ENCODE data around the gene ATP1B4.
"Not testable (repeated sequence)": the region's sequence is repeated elsewhere in the genome, so short reads cannot be mapped to it uniquely, and the experiment has no call there.

The ATP1B4 gene

DNA sequence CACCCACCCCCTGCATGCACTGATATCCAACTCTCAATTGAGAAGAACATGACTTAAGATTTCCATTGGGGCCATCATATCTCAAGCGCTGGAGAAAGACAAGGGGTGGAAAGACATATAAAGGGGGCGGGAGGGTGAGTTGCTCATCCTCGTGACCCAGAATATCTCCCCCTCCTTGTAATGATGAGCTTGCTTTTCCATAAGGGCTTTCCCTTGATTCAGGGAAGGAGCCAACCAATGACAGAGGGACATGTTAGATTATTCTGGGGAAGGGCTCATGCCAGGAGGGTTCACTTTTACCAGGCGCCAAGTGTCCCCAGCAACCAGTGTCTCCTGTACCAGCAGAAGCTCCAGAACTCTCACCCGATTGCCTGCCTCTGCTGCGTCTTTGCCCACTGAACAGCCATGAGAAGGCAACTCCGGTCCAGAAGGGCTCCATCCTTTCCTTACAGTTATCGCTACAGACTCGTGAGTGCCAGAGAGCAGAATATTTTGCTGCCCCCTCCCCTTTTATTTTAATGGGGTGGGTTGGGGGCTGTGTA lies at the start of gene ATP1B4:
Gene ATP1B4 (plus strand): TSS at position 326 of the 542 bp plus-strand sequence. CDS start 80 bp downstream, at position 406.
- in situ Hi-C loops (cut with HindIII; ENCODE audit: low pct_ligation_motif_present, low pct_unique_long_range_greater_than_20kb, low sequenced_read_pairs), result no loop called here
- DNase-seq, result no peak

DNA sequence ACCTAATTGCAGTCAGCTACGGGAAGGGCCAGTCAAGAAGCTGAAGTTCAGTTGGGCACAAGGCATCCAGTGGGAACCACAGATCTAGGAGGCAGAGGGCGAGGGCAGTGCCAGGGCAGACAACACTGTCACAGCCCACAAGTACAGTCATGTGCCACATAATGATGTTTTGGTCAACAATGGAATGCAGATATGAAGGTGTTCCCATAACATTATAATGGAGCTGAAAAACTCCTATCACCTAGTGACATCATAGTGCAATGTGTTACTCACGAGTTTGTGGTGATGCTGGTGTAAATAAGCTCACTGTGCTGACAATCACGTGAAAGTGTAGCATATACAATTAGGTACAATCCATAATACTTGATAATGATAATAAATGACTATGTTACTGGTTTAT lies 46.1 kb upstream of the ATP1B4 start:
- no peak for DNase-seq
- in situ Hi-C loops (cut with HindIII; ENCODE audit: low pct_ligation_motif_present, low pct_unique_long_range_greater_than_20kb, low sequenced_read_pairs), result no loop called here

DNA sequence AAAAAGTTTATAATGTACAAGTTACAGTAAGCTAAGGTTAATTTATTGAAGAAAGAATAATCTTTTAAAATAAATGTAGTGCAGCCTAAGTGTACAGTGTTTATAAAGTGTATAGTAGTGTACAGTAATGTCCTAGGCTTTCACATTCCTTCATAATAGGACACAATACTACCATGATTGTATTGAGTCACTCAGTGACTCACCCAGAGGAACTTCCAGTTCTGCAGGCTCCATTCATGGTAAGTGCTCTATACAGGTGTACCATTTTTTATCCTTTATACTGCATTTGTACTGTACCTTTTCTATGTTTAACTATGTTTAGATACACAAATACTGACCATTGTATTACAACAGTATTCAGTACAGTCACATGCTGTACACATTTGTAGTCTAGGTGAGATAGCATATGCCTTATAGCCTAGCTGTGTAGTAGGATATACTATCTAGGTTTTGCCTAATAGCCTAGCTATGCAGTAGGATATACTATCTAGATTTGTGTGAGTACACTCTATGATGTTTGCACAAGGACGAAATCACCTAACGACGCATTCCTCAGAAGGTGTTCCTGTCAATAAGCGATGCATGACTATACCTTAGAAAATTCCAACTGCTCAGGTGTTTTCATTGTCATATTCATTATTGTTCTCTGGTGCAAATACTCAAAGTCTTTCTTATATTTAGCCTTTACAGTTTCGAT lies 45.2 kb upstream of the ATP1B4 start:
- in situ Hi-C loops (cut with HindIII; ENCODE audit: low pct_ligation_motif_present, low pct_unique_long_range_greater_than_20kb, low sequenced_read_pairs), result no loop called here
- DNase-seq, result peak; percentile 14

DNA sequence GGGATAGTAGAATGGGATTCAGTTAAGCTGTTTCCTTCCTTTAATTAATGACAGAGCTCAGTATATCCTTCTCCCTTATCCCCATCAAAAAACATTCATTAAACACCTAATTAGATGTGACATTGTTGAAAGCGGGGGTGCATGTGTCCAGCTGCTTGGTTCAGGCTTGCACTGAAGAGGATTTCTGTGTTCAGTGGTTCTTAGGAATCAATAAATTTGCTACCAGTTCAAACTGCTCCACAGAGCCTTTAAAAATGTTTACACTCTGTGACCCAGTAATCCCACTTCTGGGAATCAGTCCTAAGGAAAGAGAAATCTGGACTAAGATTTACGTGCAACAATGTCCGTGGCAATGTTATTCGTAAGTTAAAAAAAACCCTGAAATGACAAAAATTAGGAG lies 43.5 kb upstream of the ATP1B4 start:
- in situ Hi-C loops (cut with HindIII; ENCODE audit: low pct_ligation_motif_present, low pct_unique_long_range_greater_than_20kb, low sequenced_read_pairs), result no loop called here
- DNase-seq, result no peak

DNA sequence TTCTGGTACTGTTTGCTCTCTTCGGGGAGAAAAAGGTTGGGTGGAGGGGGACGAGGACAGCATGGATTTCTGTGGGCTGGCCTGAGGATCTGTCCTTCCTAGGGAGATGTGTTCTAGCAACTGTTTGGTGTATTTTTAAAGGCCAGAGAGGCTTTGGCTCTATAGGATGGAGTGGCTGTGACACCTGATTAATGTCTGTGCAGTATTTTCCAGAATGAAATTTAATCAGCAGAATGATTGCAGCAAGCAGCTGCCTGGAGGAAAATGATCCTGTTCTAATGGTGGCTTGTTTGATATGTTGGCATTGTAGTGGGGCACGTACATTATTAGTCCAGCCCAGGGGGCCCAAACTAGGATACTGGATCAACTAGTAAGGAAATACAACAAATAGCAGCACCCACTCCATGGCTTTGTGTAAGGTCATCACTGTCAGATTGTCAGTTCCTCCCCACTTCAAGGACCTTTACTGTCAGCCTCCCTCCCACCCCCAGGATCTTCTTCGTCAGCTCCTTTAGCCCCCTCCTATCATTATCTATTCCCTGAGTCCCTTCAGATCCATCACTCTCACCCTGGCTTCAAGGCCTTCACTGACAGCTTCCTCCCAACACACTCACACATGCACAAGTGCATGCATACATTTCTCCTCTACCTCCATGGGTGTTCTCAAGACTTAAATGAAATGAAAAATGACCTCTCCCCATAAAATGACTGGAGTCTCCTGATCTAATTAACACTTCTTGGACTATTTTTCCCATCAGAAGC lies 40.2 kb upstream of the ATP1B4 start:
- DNase-seq, result no peak
- in situ Hi-C loops (cut with HindIII; ENCODE audit: low pct_ligation_motif_present, low pct_unique_long_range_greater_than_20kb, low sequenced_read_pairs), result no loop called here

DNA sequence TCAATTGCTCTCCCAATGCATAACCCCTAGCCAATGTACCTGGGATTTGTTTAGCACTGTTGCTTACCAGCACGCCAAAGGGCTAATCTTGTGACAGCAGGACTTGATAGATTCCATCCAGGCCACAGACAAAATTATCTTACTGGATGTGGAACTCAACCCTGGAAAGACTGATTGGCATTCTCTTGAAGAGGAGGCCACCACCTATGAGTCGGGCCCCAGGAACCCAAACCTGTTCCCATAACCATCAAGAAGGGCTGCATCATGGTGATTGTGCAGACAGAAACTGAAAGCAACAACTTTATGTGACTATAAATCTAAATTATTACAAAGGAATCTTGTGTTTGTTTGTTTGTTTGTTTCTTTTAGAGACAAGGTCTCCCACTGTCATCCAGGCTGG lies 30.8 kb upstream of the ATP1B4 start:
- no peak for DNase-seq
- in situ Hi-C loops (cut with HindIII; ENCODE audit: low pct_ligation_motif_present, low pct_unique_long_range_greater_than_20kb, low sequenced_read_pairs), result no loop called here

DNA sequence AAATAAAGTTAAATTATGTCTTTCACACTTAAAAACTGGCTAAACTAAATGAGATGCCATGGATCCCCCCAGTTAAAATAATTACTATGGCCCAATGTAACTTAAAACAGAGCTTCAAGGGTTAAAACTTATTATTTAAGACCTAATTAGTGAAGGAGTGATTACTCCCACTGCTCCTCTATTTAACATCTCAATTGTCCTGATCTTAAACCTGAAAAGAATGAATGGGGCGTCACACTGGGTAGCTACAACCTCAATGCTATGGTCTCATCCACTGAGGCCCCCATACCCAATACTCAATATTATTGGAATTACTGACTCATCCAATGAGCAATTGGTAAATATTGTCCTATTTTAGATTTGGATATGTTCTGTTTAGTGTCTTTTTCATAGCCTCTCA lies 29.5 kb upstream of the ATP1B4 start:
- DNase-seq, result no peak
- in situ Hi-C loops (cut with HindIII; ENCODE audit: low pct_ligation_motif_present, low pct_unique_long_range_greater_than_20kb, low sequenced_read_pairs), result no loop called here

DNA sequence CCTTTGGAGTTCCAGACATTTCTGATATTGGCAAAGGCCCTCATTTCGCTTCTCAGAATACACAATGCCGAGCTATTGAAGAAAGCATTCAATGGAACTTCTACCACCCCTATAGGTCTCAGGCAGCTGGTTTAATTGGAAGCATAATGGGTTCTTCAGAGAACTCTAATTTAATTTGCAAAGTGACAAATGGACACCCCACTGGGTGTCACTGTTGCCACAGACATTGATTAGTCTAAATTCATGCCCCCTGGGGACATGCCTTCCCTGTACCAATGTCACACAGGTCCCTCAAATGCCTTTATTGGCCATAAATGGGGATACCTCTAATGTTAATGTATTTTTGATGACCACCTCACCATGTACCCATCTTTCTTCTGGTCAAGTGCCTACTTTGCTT lies 27.7 kb upstream of the ATP1B4 start:
- in situ Hi-C loops (cut with HindIII; ENCODE audit: low pct_ligation_motif_present, low pct_unique_long_range_greater_than_20kb, low sequenced_read_pairs), result no loop called here
- no peak for DNase-seq

DNA sequence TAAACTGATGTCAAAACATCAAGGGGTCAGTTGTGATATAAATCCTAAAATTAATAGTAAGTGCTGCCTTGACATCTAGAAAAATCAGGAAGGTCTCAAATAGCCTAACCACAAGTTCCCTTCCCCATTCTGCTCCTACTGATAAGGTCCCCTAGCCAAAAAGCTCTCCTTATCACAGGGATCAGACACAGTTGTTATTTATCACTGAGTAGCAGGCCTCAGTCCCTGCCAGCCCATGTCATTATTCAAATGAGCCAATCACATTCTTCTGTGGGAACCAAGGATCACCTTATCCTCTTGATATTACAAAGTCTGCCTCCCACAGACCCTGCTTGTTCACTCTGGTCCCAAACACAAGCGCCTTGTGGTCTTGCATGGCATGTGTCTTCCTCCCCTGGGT lies 27.3 kb upstream of the ATP1B4 start:
- DNase-seq, result no peak
- in situ Hi-C loops (cut with HindIII; ENCODE audit: low pct_ligation_motif_present, low pct_unique_long_range_greater_than_20kb, low sequenced_read_pairs), result no loop called here

DNA sequence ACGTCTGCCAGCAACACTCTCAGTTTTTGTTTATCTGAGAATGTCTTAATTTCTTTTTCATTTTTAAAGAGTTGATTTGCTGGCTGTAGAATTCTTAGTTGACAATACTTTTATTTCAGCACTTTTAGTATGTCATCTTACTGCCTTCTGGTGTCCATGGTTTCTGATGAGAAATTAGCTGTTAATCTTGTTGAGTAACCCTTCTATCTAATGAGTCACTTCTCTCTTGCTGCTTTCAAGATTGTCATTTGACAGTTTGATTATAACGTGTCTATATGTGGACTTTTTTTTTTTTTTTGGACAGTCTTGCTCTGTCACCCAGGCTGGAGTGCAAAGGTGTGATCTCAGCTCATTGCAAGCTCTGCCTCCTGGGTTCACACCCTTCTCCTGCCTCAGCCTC lies 26.6 kb upstream of the ATP1B4 start:
- in situ Hi-C loops (cut with HindIII; ENCODE audit: low pct_ligation_motif_present, low pct_unique_long_range_greater_than_20kb, low sequenced_read_pairs), result no loop called here
- no peak for DNase-seq

DNA sequence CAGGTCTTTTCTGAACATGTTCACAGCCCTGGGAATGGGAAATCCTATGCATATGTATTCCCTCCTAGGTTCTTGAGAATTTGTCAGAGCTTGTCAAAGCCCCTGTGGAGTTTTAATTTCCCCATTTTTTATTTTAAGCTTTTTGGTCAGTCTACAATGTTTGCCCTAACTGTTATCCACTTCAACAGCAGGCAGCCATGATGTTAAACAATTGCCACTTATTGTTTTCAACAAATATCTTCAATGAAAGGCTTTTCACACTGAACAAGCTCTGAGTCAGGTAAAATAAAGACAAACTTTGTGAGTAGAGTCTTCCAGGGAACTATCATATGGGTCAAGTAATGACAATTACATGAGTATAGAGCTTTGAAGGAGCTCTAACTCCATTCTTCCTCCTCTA lies 25.0 kb upstream of the ATP1B4 start:
- in situ Hi-C loops (cut with HindIII; ENCODE audit: low pct_ligation_motif_present, low pct_unique_long_range_greater_than_20kb, low sequenced_read_pairs), result no loop called here
- no peak for DNase-seq

DNA sequence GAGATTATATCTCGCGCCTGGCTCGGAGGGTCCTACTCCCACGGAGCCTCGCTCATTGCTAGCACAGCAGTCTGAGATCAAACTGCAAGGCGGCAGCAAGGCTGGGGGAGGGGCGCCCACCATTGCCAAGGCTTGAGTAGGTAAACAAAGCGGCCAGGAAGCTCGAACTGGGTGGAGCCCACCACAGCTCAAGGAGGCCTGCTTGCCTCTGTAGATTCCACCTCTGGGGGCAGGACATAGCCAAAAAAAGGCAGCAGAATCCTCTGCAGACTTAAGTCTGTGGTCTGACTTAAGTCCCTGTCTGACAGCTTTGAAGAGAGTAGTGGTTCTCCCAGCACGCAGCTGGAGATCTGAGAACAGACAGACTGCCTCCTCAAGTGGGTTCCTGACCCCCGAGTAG lies 17.3 kb upstream of the ATP1B4 start:
- in situ Hi-C loops (cut with HindIII; ENCODE audit: low pct_ligation_motif_present, low pct_unique_long_range_greater_than_20kb, low sequenced_read_pairs); DNase-seq: not testable (repeated sequence)

DNA sequence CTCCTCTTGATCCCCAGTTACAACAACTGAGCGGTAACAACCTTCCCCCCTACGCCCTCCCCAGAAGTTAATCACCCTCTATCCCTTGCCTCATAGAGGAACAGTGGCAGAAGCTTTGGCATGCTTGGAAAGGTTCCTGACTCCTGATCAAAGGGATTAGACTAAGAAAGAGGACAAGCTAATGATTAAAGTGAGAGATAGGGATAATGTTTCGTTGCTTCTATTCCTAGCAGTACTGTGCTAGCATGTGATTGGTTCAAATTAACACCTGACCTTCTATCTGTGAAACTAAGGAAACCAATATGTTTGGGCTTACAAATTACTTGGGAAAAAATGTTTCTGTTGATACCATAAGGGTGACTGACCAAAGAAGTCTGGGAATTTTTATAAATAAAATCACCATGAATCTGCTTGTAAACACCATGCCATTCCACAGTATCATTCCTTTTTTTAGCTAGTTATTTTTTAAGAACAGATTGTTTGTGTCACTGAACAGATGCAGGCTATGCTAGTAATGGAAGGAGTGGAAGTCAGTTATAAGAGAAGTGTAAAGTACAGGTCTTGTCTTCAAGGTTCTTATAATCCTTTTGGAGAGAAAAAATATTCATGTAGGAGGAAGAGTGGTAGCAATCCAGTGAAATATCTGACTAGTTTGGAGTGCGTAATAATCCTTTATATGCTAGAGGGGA lies 11.3 kb upstream of the ATP1B4 start:
- DNase-seq, result no peak
- in situ Hi-C loops (cut with HindIII; ENCODE audit: low pct_ligation_motif_present, low pct_unique_long_range_greater_than_20kb, low sequenced_read_pairs), result no loop called here

DNA sequence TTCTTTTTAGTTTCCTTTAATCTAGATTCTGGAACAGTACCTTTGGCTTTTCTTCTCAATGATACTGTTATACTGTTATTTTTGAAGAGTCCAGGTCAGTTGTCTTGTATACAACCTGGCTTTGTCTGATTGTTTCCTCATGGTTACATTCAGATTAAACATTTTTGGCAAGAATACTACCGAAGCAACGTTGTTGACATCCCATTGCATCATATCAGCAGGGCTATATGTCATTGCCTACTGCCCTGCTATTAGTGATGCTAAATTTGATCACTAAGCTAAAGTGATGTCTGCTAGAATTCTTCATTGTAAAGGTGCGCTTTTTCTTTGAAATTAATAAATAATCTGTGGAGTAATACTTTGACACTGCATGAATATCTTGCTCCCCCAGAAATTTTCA lies 5.8 kb upstream of the ATP1B4 start:
- DNase-seq, result no peak
- in situ Hi-C loops (cut with HindIII; ENCODE audit: low pct_ligation_motif_present, low pct_unique_long_range_greater_than_20kb, low sequenced_read_pairs), result no loop called here

DNA sequence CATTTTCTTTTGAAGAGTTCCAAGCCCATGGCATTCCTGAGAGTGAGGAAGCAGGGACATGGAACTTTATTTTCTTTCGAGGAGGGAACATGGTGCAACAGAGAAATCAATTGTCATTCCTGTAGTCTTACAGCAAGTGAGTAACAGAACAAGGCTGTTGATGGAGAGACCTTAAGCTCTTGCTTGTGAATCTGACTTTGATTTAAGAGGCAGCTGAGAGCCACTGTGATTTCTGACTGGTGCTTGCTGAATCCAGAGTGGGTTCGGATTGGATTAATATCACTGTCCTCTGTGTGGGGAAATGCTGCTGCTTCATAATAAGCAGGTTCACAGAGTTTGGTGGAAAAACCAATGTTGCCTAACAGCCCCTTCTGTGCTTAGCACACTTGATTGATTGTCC lies 4.7 kb upstream of the ATP1B4 start:
- in situ Hi-C loops (cut with HindIII; ENCODE audit: low pct_ligation_motif_present, low pct_unique_long_range_greater_than_20kb, low sequenced_read_pairs), result no loop called here

DNA sequence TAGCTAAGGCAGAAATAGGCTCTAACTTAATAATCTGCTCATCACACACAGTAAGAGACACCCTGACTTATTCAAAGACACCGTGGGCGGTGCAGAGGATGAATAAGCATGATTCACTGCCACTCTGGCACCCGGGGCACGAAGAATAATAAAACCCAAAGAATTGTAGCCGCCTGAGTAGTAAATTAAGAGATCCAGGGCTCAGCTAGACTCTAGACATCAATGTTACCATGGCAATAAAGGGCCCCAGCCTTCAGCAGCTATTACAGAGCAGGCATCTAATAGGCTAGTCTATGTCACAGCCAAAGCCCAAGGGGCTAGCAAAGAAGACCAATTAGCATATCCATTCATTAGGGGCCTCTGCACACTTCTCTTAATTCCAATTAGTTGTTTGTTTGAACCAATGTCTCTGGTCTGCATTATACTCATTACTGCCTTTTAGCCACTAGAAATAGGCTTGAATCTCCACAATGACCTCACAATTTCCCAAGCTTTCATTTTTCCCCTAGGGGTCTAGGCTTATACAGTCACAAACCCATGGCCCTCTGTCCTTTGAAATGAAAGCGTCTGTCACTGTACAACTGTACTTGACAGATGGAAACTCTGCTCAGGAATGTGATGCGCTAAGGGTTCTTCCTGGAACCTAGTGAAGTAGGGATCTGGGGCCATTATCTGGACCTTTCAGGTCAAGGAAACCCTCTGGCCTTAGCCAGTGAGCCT lies 3.0 kb upstream of the ATP1B4 start:
- peak; percentile 0 for DNase-seq
- in situ Hi-C loops (cut with HindIII; ENCODE audit: low pct_ligation_motif_present, low pct_unique_long_range_greater_than_20kb, low sequenced_read_pairs), result no loop called here

More for the DNA sequence above, 4.7 kb upstream of the ATP1B4 start:
- DNase-seq, result no peak

DNA sequence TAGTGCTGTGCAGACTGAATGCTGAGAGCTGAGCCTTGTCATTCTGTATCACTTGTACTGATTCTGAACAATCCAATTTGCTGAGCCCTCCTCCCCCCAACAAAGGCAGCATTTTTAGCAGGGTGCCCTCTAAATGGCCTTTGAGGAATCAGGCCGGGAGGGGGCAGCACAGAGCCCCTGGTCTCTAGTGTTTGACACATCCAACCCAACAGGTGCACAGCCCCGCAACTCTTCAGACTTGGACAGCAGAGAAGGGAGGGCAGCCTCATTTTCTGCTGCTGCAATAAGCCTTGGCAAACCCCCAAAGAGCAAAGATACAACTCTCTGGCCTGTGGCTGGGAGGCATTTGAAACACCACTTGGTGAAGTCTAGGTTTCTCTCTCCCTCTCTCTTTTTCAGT lies 3.4 kb downstream of the ATP1B4 start:
- in situ Hi-C loops (cut with HindIII; ENCODE audit: low pct_ligation_motif_present, low pct_unique_long_range_greater_than_20kb, low sequenced_read_pairs), result no loop called here
- peak; percentile 15 for DNase-seq

DNA sequence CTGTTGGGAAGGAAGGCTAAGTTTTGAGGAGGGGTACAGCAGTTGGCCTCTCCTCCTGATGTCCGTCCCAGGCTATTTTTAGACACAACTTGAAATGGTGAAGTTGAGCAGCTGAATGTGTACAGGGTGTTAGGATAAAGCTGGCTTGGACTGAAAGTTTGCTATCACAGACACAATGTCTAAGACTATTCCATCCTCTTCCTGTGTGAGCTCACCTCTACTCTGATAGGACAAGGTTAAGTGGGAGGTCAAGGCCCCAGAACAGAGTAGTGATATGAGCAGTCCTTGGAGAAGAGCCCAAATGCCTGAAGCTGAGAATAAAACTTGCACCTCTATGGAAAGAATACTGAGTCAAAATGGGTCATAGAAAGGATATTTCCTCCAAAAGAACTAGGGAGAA lies 4.1 kb downstream of the ATP1B4 start:
- DNase-seq, result no peak
- in situ Hi-C loops (cut with HindIII; ENCODE audit: low pct_ligation_motif_present, low pct_unique_long_range_greater_than_20kb, low sequenced_read_pairs), result no loop called here

DNA sequence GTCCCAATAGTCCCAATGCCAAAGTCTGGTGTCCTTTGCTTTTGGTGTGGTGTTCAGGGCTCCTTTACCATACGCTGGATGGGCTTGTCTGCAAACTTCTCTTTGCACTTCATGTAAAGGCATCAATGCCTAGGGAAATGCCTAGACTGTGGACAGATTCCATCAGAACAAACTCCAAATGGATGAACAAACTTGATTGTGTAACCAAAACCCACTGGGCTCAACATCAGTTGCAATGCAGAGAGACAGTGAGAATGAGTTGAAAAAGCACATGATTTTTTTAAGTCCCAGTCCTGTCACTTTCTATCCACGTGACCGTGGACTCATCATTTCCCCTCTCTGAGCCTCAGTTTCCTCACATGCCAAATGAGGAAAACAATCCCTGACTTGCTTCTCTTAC lies 4.9 kb downstream of the ATP1B4 start:
- DNase-seq, result no peak
- in situ Hi-C loops (cut with HindIII; ENCODE audit: low pct_ligation_motif_present, low pct_unique_long_range_greater_than_20kb, low sequenced_read_pairs), result no loop called here
